NB4 (cell line): ENCODE data around the gene IL2RA.

ENCODE experiments used
- POLR2A ChIP-seq: IDR thresholded peaks from 2 replicates; pipeline ENCODE4 v1.6.1; 2011; ENCODE audit warnings: mild to moderate bottlenecking; ENCODE audit not compliant: insufficient read length; ENCODE audit errors: extremely low read depth
- TF ChIP-seq, protein P1 (sequence below): IDR thresholded peaks from one replicate; pipeline ENCODE4 v1.5.1; 2012; ENCODE audit warnings: low read depth, low read length

DNA sequence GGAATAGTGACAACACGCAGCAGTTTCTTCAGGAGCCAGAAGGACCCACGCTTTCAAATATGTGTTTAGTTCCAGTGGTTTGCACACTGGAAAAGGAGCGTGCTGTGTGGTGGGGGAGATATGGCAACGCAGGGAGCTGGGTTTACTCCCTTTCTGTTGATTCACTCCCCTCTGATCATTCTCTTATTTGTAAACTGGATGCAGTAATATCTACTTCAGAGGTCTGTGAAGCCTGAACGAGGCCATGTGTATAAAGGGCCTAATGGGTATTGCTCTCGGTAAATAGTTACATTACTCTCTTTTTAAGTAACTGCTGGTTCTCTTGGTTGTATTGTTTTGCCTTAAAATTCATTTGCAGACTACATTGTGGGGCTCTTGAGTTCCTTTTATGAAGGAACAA, 45.9 kb upstream of the IL2RA start:
- TF ChIP-seq, protein P1, sequence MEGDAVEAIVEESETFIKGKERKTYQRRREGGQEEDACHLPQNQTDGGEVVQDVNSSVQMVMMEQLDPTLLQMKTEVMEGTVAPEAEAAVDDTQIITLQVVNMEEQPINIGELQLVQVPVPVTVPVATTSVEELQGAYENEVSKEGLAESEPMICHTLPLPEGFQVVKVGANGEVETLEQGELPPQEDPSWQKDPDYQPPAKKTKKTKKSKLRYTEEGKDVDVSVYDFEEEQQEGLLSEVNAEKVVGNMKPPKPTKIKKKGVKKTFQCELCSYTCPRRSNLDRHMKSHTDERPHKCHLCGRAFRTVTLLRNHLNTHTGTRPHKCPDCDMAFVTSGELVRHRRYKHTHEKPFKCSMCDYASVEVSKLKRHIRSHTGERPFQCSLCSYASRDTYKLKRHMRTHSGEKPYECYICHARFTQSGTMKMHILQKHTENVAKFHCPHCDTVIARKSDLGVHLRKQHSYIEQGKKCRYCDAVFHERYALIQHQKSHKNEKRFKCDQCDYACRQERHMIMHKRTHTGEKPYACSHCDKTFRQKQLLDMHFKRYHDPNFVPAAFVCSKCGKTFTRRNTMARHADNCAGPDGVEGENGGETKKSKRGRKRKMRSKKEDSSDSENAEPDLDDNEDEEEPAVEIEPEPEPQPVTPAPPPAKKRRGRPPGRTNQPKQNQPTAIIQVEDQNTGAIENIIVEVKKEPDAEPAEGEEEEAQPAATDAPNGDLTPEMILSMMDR: no peak
- no peak for TF ChIP-seq POLR2A
